PC-3 (cell line): Measurements from ENCODE around the gene CLEC17A.

Source experiments
- EZH2 ChIP-seq: fragments of 300-600 bp; sonication (generic); IDR thresholded peaks from one replicate; pipeline ENCODE4 v1.6.1; 2017; ENCODE audit warnings: antibody characterized with exemption, mild to moderate bottlenecking, low read length; ENCODE audit not compliant: unreplicated experiment
- EZH2phosphoT487 ChIP-seq: fragments of 300-600 bp; sonication (generic); IDR thresholded peaks from 2 replicates; pipeline ENCODE4 v1.6.1; 2018; ENCODE audit warnings: mild to moderate bottlenecking, antibody characterized with exemption, low read length, borderline replicate concordance
- TF ChIP-seq, protein P1 (sequence below): fragments of 300-600 bp; sonication (generic); conservative IDR thresholded peaks from 2 replicates; pipeline ENCODE4 v1.5.1; 2017; ENCODE audit warnings: antibody characterized with exemption, low read depth, mild to moderate bottlenecking, low read length

DNA sequence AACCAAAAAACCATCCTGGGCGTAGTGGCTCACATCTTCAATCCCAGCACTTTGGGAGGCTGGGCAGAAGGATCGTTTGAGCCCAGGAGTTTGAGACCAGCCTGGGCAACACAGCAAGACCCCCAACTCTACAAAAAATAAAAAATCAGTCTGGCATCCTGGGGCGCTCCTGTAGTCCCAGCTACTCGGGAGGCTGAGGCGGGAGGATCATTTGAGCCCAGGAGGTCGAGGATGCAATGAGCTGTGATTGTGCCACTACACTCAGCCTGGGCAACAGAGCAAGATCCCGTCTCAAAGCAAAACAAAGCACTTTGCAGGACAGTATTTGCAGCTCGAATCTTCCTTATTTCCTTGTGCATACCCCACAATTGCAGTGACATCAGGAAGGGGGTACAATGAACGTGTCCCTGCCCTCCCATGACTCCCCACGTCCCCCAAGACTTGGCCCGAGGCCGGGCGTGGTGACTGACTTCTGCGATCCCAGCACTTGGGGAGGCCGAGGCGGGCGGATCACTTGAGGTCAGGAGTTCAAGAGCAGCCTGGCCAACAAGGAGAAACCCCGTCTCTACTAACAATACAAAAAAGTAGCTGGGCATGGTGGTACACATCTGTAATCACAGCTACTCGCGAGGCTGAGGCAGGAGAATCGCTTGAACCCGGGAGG, 11.9 kb upstream of the CLEC17A start:
- TF ChIP-seq, protein P1, sequence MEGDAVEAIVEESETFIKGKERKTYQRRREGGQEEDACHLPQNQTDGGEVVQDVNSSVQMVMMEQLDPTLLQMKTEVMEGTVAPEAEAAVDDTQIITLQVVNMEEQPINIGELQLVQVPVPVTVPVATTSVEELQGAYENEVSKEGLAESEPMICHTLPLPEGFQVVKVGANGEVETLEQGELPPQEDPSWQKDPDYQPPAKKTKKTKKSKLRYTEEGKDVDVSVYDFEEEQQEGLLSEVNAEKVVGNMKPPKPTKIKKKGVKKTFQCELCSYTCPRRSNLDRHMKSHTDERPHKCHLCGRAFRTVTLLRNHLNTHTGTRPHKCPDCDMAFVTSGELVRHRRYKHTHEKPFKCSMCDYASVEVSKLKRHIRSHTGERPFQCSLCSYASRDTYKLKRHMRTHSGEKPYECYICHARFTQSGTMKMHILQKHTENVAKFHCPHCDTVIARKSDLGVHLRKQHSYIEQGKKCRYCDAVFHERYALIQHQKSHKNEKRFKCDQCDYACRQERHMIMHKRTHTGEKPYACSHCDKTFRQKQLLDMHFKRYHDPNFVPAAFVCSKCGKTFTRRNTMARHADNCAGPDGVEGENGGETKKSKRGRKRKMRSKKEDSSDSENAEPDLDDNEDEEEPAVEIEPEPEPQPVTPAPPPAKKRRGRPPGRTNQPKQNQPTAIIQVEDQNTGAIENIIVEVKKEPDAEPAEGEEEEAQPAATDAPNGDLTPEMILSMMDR = no peak
- TF ChIP-seq EZH2 = no peak
- no peak for TF ChIP-seq EZH2phosphoT487
